H1 (cell line): ENCODE results near the gene SLC43A3. TPM values are rescaled to one million over a fixed set of nuclear protein-coding genes. Genes with fewer than 3 reads are reported as not detected.

Experiments
- ATF2 ChIP-seq: IDR thresholded peaks from 2 replicates; pipeline ENCODE4 v1.6.1; 2012; ENCODE audit warnings: low read length, inconsistent platforms
- CTBP2 ChIP-seq: IDR thresholded peaks from 2 replicates; pipeline ENCODE4 v1.7.0; 2011; ENCODE audit warnings: borderline replicate concordance, mild to moderate bottlenecking, moderate library complexity, mixed read lengths, low read length; ENCODE audit not compliant: insufficient read depth, insufficient read length
- TCF12 ChIP-seq: IDR thresholded peaks from 2 replicates; pipeline ENCODE4 v1.6.1; 2011; ENCODE audit warnings: low read depth, mild to moderate bottlenecking, low read length
- polyA plus RNA-seq, 7 experiments: library from polyadenylated mRNA; depleted of rRNA in 3 of 7; stranded (reverse) in 5 of 7; unstranded in 2 of 7; fragments of >200 nt in 5 of 7; fragments of 200-250 nt in 2 of 7; gene quantifications; 1 replicate in 5 of 7; 2 replicates in 1 of 7; 4 replicates in 1 of 7; pipeline versions ENCODE4 v1.2.1 to v1.2.3, GENCODE V29; 2011 to 2013; ENCODE audit warnings: missing spikeins in 2 of 7, mixed read lengths in 2 of 7
- total RNA-seq: library from RNA; stranded (reverse); fragmentation: NEBNext Ultra II Directional; extraction: Animal tissue kit (Norgen Biotek cat#: 25700); gene quantifications from 2 replicates; pipeline ENCODE4 v1.2.1, GENCODE V29; 2021

SLC43A3 gene
- total and polyA plus RNA-seq, 2 of the 8 experiments (the other 6 are each of a cell fraction or from before 2014, with no cell fraction given), result 31.8 to 67.8 TPM

DNA sequence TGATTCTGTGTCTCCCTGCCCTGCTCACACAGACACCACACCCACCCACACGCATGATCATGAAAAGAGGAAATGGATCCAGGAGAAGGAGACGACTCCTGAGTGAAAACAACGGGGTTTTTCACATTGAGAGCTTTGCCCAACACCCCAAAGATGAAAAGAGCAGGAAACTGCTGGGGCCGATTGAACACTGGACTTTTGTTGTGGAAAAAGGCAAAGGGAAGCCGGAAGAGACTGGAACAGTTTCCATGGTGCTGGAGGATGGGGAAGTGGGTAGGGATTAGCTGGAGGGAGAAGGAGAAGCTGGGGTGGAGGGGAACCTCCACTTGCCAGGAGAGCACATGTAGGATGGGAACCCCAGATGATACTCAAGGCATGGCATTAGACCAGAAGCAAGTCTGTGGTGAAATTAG, 5.2 kb upstream of the SLC43A3 start (continued):
- no peak for TF ChIP-seq TCF12
- TF ChIP-seq CTBP2, result no peak
- no peak for TF ChIP-seq ATF2
- TF ChIP-seq, all 59 proteins: peak for 0
